ENCODE data around the gene SNCG. TPM values are rescaled to one million over a fixed set of nuclear protein-coding genes. Genes with fewer than 3 reads are reported as not detected.
A peak's percentile ranks its signal among the peaks of the same experiment; 100 is the strongest.

The SNCG gene
- total and polyA plus RNA-seq, 2 experiments from 2014 or later: 4.0 to 17.0 TPM

- no peak for ATAC-seq
Measured at GRCh38 chr10:86956848-86957448, 1.5 kb upstream of the SNCG start.

GRCh38 chr10:86957471-86958115 is 806 bp upstream of the SNCG start, which contains the start of gene MMRN2:
Gene MMRN2, minus strand, starts transcription at chr10:86957615. Its CDS starts 74 bp downstream, at chr10:86957541.
- Mint-ChIP-seq H3K27ac (no peak within 1 kb of the TSS; the same call in 1 of the 2 replicates), H3K27me3 (ENCODE audit: insufficient read depth, low read depth, poor library complexity) (peaks cover 29% of the 10 kb centered on the region), H3K4me3 (no peak within 1 kb of the TSS; the same call in 2 of the 3 replicates), H3K4me1 (peaks cover 57% of the 10 kb centered on the region), H3K36me3 (ENCODE audit: low read depth) (peaks cover 17% of the 10 kb centered on the region), H3K9me3 (peaks cover 18% of the 10 kb centered on the region)
- Histone ChIP-seq H3K27me3 (ENCODE audit: insufficient read depth) (no peaks in the 10 kb centered on the region), H3K36me3 (ENCODE audit: insufficient read depth) (peaks cover 5% of the 10 kb centered on the region; the same call in 1 of the 2 replicates), H3K27ac (ENCODE audit: low read depth) (no peak within 1 kb of the TSS), H3K4me3 (no peak within 1 kb of the TSS), H3K79me2 (replicated peaks; ENCODE audit: insufficient read depth) (no peaks in the 10 kb centered on the region), H2AFZ (no peak within 1 kb of the TSS), H3K4me1 (ENCODE audit: insufficient read depth) (peaks cover 65% of the 10 kb centered on the region), H3K9me2 (ENCODE audit: insufficient read depth) (no peaks in the 10 kb centered on the region), H3F3A (replicated peaks; ENCODE audit: low read depth) (peaks cover 15% of the 10 kb centered on the region), H4K20me1 (replicated peaks; ENCODE audit: insufficient read depth) (no peaks in the 10 kb centered on the region), H3K4me2 (0 out of 2 replicates have a peak within 1 kb of the TSS, but pooled peaks have one; percentile 48)
- no peak for TF ChIP-seq EZH2 (IDR thresholded peaks at IDR 0.05; ENCODE audit: low read depth, unreplicated experiment)
- TF ChIP-seq ZNF462 (CRISPR knock-in tag; IDR thresholded peaks at IDR 0.05): no peak
- no peak for TF ChIP-seq CTCF (conservative IDR thresholded peaks at IDR 0.05; ENCODE audit: low read depth in 2 of 2)
- no peak for TF ChIP-seq JUNB (IDR thresholded peaks at IDR 0.05; ENCODE audit: unreplicated experiment)
- no peak for TF ChIP-seq CREB1 (CRISPR knock-in tag; IDR thresholded peaks at IDR 0.05; ENCODE audit: low read depth)
- no peak for TF ChIP-seq NANOG (IDR thresholded peaks at IDR 0.05; ENCODE audit: borderline replicate concordance)
- TF ChIP-seq STAT1 (IDR thresholded peaks at IDR 0.05; ENCODE audit: unreplicated experiment): no peak
- no peak for TF ChIP-seq POLR2AphosphoS5 (IDR thresholded peaks at IDR 0.05; ENCODE audit: low read depth)
- no peak for TF ChIP-seq EZH2phosphoT487 (IDR thresholded peaks at IDR 0.05; ENCODE audit: unreplicated experiment)
- no peak for TF ChIP-seq ZNF331 (CRISPR knock-in tag; IDR thresholded peaks at IDR 0.05; ENCODE audit: low read depth)
- TF ChIP-seq ETS1 (IDR thresholded peaks at IDR 0.05): no peak
- ATAC-seq (no peak), DNase-seq (ENCODE audit: low spot score) (no peak)

More at GRCh38 chr10:86956848-86957448, 1.5 kb upstream of the SNCG start:
- Histone ChIP-seq H4K20me1 (replicated peaks; ENCODE audit: insufficient read depth) (no peaks in the 10 kb centered on the region), H3K4me2 (0 out of 2 replicates have a peak overlapping the region, but pooled peaks have one; percentile 48), H3K36me3 (ENCODE audit: insufficient read depth) (peaks cover 5% of the 10 kb centered on the region; the same call in 1 of the 2 replicates), H3K4me1 (ENCODE audit: insufficient read depth) (peaks cover 65% of the 10 kb centered on the region), H3K9me2 (ENCODE audit: insufficient read depth) (no peaks in the 10 kb centered on the region), H2AFZ (no peak overlapping the region), H3K27me3 (ENCODE audit: insufficient read depth) (no peaks in the 10 kb centered on the region), H3F3A (replicated peaks; ENCODE audit: low read depth) (peaks cover 15% of the 10 kb centered on the region), H3K79me2 (replicated peaks; ENCODE audit: insufficient read depth) (no peaks in the 10 kb centered on the region), H3K27ac (ENCODE audit: low read depth) (no peak overlapping the region), H3K4me3 (no peak overlapping the region)
- Mint-ChIP-seq H3K27me3 (ENCODE audit: insufficient read depth, low read depth, poor library complexity) (peaks cover 34% of the 10 kb centered on the region), H3K4me1 (peaks cover 57% of the 10 kb centered on the region), H3K4me3 (no peak overlapping the region; the same call in 2 of the 3 replicates), H3K36me3 (ENCODE audit: low read depth) (peaks cover 23% of the 10 kb centered on the region), H3K27ac (no peak overlapping the region; the same call in 1 of the 2 replicates), H3K9me3 (peaks cover 25% of the 10 kb centered on the region)
- no peak for DNase-seq (ENCODE audit: low spot score)
- TF ChIP-seq ZNF114 (CRISPR knock-in tag; IDR thresholded peaks at IDR 0.05): no peak
- no peak for TF ChIP-seq EZH2 (IDR thresholded peaks at IDR 0.05; ENCODE audit: low read depth, unreplicated experiment)
